HG03108 (cell line): Measurements from ENCODE around the gene OPCML.

ENCODE experiments used
- ATAC-seq: cut with Tn5 transposase; IDR thresholded peaks from one replicate; pipeline ENCODE4 v1.9.1; 2021; ENCODE audit warnings: moderate library complexity; ENCODE audit not compliant: unreplicated experiment

Gene OPCML

DNA sequence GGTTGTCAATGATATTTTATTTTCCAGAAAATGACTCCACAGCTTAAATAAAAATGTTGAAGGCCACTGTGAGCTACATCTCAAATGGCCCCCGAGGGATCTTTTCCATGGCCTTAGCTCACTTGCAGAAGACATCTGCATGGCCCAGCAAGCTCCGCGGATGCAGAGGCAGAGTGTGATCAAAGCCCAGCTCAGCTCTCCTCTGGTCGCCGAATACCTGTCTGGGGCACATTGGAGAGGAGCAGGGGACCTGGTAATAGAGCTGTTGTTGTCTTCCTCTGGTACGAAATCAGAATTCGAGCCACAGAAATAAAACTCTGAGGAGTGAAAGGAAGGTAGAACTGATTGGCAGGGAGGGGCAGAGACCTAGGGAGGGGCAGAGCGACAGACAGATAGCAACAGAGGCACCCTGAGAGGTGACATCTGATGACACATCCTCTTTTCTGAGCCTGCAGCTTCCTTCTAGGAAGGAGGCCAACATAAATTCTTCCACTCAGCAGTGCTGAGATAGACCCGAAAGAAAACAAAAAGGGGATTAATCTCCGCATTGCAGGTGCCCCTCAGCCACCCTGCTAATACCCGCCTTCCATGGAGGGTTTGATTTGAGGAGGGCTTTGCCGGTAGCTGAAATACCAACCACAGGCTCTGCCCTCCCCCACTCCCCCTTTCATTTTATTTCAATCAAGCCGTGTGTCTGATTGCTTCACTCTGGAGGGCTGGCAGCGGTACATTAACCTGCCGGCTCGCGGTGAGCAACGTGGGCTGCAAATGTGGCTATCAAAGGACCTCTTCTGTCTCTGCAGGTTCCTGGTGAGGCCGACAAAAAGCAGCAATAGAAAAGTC, 759.4 kb downstream of the OPCML start:
- ATAC-seq, result no peak

DNA sequence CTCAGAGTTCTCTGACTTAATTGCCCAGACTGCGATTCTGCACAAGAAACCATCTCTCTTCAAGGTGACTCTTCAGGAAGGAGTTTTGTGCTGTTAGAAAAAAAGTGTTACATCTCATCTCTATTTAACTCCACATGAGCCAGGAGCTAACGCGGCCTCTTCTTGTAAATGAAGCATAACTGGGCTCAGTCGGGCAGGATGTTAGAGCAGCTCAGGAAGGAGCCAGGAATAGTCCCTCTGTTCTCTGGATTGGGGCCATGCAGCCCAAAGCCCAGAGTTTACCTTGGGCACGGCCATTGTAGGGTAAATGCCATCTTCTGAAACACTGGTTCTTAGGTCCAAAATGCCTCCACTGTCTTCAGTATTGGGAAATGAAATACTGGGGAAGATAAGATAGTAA, 760.6 kb downstream of the OPCML start:
- no peak for ATAC-seq

DNA sequence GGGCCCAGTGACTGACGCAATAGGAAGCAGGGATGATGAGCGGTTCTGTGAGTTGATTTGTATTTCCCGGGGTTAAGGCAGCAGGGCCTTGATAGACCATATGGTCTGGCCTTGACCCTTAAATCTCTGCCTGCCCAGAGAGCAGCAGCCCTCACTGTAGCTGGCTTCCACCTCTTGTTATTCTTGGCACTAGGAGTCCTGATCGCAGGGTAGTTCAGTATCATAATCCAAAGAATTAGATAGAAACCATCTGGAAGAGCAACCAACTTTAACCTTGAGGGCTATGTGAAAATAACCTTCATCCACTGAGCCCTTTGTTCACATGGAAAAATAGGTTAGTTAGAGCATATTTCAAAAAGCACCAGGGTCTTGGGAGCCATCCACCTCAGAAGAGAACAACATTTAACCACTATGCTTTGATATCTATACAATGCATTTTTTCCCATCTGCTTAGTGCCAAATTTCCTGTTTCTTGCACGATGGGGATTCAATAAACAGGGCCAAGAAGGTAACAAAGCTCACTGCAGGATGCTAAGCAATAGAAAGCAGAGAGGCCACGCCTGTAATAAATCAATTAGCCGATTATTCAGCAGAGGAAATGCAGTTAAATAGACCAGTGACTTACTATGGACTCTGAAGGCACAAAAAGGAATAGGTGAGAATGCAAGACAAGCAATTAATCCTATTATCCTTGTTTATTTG, 761.3 kb downstream of the OPCML start:
- ATAC-seq, result no peak

DNA sequence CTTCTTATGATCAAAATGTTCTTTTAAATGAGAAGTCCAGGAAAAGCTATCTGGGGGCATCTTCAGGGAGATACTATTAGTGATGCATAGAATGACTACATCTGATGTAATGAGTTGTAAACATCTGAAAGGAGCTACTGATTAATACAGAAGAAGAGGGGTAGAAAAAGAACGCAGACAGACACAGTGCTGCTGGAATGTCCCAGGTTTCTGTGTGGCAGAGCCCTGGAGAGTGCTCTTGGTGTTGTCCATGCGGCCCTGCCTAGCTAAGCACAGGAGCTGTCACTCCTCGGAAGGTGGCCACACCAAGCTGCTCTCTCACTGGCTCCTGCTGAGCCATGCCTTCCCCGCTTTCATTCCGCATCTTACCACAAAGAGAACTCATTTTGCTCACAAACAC, 768.8 kb downstream of the OPCML start:
- ATAC-seq, result no peak

DNA sequence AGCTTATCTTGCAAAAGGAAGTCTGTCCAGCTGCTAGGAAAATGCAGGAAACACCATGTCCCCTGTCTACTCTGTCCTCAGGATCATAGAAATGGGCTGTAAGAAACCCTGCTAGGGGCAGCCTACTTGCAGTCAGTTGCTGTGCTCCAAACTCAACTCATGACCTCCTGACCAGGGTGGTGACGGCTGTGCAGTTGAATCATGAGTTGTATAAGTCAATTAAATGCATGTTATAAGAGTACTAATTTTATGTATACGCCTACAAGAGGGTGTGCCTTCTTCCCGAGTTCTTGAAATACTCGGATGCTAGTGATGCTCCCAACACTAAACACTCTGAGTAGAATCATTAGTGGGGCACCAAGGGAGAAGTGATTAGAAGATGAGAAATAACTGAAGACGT, 776.4 kb downstream of the OPCML start:
- no peak for ATAC-seq

DNA sequence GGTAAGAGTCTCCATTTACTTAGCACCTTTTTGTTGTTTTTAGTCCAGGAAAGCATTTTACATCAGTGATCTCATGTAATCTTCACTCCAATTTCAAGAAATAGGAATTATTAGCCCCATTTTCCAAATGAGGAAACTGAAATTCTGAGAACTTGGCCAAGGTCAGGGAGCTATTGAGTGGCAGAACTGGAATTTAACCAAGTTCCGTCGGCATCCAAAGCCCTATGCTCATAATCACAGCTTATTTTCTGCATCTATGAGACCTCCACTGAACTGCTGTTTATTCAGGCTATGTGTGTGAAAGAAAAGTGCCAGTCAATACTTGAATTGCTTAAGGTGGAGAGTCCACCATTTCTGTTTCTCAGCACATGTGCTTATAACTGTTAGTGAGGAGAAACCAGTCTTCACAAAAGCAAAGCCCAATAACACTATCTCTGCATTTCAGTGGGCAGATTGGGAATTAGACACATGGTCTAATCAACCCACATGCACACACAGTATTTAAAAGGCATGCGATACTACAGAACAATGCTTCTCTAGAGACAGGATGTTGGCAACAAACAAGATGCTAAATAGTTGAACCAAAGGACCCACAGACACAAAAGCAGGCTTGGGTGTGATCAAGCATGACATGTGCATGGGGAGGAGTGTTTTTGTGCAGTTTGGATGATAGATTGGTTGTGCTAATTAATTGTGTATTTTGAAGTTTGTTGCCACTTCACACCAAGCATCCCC, 780.6 kb downstream of the OPCML start:
- no peak for ATAC-seq

DNA sequence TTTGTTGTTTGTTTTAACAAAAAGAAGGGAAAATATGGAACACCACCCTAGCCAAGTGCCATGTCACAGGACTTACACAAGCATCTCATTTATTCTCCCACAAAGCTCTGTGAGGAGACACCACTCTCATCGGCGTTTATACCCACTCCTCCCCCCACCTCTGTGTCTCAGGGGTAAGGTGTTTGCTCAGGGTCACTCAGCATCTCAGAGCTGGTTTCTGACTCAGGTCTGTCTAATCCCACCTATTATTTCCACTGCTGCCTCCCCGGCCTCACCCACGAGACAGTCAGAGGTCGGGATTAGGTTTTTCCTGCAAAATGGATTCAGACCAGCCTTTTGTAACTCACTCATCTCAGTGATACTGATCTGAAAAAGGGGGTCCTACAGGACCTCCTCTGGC, 786.0 kb downstream of the OPCML start:
- no peak for ATAC-seq

DNA sequence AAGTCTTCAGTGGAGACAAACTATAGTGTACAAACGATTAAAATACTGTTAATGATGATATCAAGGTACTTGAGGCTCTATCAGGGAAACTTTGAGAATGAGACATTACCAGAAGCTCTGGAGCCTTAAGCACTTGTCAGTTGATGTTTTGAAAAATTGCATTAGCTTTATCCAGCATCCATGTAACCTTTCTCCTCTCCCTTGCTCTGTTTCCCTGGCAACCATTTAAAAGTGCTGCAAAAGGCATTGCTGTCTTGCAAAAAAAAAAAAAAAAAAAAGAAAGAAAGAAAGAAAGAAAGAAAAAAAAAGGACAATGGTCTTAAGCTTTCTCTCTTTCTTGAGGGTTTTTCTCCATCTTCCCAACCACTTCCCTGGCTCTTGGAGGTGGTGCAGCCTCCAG, 787.0 kb downstream of the OPCML start:
- no peak for ATAC-seq

DNA sequence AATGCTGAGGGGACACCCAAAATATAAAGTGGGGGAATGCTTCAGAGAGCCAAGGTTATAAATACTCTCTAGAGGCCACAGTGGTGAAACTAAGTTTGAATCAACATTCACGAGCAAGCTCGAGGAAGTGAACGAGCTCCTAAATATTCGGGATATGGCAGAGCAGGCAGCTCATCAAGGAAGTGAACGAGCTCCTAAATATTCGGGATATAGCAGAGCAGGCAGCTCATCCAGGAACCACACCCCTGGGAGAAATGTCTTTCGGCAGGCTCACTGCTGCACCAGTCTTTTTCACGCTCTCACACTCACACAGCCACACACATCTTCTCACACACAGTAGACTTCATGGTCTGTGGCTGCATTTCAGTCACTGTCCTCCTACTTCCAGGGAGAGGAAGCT, 787.5 kb downstream of the OPCML start:
- no peak for ATAC-seq

DNA sequence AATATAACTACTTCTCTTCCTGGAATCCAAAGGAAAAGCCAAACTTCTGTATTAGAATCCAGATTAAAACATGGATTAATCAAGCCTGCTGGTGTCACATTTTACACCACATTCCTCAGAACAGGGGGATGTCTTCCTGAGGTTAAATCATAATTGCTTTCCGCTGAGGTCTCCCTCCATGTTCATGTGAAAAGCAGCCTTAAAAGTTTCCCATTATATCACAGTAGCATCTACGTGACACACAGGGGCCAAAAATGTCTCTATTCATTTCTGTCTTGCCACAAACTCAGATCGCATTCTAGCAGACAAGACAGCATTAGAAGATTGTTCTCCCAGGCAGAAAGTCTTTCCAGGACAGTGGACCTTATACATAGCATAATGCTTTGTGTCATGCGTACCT, 788.7 kb downstream of the OPCML start:
- ATAC-seq, result no peak

DNA sequence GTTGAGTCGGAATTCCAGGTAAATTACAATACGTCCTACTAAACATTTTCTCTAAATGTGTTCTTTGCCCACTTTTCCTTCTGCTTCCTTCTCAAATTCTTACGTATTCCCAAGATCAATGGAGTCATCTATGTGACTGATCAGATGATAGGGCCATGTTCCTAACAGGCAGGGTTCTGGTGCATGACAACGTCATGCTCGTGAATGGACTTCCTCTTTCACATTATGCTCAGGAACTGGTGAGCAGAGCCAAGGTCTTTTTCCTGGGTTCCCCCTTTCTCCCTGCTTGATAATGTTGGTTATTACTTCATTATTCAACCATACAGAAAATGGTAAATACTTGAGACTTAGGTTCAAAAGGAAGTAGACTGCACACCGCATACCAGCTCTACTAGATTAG, 789.4 kb downstream of the OPCML start:
- ATAC-seq, result no peak

DNA sequence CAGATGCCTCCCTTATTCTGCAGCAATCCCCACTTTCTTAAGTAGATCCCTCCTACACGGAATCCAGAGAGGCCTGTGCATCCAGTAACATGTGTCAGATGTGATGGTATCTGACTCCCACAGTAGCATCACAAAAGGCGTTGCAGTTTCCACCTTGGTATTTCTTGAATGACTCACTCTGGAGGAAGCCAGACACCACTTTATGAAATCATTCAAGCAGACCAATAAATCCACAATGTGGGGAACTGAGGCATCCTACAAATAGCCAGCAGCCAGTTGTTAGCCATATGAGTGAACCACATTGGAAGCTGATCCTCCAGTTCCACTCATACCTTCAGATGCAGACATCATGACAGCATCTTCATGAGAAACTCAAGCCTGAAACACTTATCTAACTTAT, 798.1 kb downstream of the OPCML start:
- no peak for ATAC-seq

DNA sequence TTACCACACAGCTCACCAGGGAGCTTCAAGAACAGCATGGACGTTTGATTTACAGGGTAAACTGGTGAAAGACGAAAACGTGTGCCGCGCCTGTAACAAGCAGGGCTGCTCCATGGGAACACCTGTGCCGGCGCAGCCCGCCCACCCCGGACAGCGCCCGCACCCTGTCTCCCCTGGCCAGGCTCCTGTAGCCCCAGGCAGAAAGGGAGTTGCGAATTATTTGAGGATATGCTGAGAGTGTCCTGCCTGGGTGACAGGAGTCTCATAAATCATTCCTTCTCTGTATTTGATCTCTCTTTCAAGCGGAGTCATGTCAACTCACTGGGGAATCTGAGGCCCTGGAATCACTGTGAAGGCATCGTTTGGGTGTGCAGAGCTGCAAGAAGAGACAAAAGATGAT, 804.3 kb downstream of the OPCML start:
- no peak for ATAC-seq

DNA sequence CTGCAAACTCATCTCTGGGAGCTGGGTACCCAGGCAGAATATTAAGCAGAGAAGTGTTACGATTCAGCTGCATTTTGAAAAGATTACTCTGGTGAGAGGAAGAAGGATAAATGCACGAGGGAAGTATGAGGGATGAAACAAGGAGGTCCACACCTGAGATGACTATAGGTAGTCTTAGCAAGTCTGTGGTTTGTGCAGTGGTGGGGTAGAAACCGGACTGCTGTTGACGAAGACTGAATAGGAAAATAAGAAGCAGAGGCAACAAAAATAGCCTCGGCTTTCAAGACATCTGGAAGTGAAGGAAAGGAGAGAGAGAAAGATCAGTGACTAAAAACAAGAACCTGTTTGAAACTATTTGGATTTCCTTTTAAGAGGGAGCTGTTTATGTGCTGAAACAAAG, 810.8 kb downstream of the OPCML start:
- ATAC-seq, result no peak

DNA sequence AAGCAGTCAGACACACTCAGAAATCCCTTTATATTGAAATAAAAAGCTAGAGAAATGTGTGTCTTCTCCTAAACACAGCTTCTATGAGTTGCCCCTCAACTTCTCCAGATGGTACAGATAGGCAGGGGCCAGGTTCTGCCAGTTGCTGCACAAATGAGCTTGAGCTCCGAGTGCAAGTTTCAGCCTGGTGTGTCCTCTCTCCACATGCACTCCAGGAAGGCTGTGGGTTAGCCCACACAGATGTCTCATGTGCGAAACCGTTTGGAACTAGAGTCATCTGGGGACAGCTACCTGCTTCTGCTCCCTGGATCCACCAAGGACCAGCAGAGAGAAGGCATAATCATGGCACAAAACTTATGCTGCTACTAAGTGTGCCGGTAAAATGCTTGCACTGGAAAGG, 812.6 kb downstream of the OPCML start:
- ATAC-seq, result no peak

DNA sequence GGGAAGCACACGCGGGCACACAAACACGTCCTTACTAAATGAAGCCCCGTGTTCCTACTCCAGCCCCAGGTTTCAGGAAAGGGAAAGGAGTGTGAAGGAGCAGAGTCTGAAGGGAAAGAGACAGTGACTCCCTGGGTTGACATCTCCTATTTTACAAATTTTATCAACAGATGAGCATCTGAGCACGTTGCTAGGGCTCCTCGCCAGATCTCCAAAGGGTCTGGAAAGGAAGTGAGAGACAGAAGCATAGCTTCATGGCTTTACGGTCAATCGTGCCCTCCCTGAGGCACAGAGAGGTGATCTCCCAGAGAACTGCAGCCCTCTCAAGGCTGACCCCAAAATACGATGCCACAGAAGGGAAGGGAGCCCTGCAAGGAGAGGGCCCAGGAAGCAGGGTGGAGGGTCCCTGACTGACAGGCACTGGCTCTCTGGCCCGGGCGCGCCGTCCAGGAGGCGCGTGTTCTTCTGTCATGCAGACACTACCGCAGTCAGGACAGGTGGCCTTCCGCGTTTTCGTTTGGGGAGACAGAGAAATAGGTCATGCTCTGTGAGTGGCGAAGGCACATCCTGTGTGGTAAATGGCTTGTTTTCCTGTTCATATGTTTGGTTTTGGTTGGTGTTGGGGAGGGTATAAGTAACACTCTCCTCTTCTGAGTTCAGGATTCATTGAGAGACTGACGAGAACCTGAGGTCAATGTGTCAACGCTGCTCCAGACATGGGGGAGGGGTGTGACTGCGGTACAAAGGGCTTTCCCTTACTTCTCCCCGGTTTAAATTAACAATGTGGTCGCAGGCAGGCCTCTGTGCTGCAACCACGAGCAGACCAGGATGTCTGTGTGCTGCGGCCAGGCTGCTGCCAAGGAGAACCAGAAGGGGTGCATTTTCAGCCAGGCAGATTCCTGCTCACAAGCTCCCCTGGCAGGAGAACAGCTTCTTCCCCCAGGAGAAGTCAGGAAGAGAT, 813.3 kb downstream of the OPCML start:
- ATAC-seq, result no peak

DNA sequence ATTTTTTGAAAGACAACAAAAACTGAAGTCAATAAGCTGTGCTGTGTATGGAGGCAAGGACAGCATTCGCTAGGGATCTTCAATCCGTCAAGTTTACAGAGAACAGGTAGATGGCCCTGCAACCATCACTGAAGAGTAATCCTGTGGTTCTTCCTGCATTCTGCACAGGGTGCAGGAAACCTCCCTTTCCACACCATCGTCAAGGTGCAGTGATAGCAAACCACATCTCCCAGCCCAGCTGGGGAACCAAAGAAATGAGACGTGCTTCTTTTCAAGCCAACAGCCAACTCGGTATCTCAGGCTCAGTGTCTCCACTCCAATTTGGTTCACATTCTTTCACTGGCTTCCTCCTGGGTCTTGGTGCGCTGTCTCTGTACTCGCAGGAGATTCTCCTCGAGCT, 814.5 kb downstream of the OPCML start:
- no peak for ATAC-seq

DNA sequence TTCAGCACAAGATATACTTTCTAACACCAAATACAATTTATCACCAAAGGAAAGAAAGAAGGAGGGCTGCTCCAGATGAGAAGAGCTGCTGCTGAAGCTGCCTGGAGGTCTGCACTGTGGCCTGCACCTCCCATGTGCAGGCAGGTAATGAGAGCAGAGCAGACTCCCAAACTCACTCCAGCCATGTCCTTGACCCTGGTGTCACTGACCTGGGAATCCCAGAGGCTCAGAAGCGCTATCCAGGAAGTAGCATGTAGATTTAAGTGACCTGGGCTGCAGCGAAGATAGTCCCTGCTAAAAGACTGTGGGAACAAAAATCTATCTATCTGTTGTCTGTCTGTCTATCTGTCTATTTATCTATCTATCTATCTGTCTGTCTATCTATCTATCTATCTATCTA, 816.3 kb downstream of the OPCML start:
- no peak for ATAC-seq

DNA sequence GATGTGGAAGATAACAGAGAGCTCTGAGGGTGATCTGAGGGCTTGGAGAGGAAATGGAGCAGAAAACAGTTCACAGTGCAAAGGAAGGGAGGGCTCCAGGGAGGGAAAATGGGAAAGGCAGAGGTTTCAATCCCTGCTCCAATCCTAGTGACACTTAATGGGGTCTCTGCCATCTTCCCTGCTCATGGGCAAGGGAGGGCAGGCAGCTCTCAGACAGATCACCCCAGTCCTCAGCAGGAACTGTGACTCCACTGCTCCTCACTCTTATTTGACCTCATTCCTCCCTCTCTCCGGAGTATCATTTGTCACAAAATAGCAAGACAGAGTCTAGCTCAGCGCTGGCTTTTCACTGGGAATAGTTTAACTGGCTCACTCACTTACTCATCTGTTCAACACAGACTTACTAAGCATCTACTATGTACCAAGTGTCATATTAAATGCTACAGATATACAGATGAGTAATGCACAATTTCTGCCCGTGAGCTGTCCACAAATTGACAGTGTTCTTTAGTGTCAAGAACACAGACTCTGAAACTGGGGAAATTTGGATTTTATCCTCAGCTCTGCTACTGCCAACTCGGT, 817.4 kb downstream of the OPCML start:
- no peak for ATAC-seq

DNA sequence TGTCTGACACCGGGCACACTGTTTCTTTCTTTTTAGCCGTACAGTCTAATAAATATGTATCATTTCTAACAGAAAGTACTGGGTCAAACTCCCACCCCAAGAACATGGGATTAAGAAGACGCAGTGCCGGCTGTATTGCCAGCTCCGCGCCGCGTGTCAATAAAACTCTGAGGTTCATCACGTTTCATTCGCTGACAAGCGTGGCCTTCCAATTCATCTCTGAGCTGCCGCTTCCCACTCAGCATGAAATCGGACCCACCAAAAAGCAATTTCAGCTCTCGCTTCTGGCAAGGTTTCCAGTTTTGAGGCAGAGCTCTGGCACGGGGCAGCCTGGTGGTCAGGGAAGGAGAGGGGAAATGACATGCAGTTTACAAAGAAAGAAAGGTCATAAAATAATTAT, 819.8 kb downstream of the OPCML start:
- ATAC-seq, result no peak
